T-helper 1 cell (primary cell): ENCODE measurements around the gene SNAI3.

Source experiments
- DNase-seq, 5 donors: peaks; one replicate each; pipeline ENCODE4 v3.0.0-alpha.2; 2012 to 2020

SNAI3 gene

DNA sequence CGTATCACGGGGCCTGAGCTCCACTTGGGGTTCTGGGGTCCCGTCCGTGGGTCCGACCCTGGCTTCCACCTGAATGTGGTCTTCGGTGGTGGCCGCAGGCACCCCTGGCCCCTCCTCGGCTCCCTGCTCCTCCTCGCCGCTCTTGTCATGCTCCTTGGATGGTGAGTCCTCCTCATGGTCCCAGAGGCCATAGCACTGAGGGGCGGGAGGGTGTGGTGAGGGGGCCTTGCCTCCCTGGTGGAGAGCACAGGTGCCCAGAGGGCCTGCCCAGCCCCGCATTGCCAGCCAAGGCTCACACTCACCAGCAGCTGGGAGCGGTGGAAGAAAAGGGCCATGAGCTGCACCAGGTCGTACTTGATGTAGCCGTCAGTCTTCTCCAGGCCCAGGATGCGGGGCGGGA is 34.9 kb upstream of the SNAI3 start:
- DNase-seq, result no peak

DNA sequence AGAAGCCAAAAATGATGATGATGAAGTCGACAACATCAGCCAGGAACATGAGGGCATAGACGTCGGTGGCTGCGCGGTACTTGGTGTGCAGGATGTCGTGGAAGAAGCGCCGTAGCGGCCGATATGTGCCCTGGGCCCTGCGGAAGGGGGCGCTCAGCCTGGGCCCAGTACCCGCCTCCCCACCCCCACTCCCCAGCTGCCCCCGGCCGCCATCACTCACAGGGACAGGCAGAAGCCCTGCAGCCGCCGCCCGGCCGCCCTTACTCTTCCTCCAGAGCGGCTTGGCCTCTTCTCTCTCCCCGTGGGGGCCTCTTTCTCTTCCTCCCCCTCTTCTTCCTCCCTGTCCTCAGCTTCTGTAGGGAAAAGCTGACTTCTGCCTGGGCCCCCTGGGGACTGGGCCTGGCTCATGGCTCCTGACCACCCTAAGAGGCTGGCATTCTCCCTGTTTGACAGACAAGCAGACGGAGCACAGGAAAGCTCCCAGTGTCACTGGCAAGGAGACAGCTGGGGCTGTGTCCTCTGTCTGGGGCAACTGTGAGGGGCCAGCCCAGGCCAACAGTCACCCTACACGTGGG is 34.2 kb upstream of the SNAI3 start:
- DNase-seq, result no peak

DNA sequence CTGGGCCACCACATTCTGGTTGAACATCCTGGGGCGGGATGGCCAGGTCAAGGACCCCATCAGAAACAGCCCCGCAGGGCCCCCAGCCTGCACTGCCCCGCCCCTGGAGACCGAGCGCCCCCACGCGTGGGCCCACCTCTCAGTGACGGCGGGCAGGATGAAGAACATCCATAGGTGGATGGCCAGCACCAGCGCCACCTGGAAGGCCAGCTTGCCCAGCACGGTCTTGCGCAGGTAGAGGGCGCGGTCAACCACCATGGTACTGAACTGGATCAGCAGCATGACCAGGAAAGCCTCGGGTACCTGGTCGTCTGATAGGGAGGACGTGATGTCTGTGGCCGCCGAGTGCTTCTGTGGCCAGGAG is 33.6 kb upstream of the SNAI3 start:
- DNase-seq, result no peak

DNA sequence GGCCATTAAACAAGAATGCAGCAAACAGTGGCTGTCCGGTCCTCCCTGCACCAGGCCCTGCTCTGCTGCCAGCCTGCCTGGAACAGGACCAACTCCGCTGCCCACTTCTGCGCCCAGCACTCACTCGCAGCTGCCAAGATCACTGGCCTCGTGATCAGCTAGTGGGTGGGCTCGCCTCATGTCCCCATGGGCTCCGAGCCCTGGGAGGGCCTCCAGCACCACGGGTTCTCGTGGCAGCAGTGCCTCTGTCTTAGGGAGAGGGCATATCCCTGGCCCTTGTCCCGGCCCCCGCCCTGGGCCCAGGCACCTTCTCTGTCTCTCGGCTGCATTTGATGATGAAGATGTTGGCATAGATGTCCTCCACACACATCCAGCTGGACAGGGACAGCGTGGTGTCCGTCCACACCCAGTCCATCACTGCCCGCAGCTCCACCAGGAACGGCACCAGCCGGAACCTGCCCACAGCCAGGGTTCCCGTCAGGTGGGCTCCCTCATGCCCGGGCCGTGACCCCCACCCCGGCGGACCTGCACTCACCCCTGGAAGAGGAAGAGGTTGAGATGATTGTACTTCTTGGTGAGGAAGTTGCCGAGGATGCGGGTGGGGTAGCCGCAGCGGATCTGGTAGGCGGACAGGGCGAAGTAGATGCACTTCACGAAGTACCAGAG is 33.1 kb upstream of the SNAI3 start:
- DNase-seq, result no peak

DNA sequence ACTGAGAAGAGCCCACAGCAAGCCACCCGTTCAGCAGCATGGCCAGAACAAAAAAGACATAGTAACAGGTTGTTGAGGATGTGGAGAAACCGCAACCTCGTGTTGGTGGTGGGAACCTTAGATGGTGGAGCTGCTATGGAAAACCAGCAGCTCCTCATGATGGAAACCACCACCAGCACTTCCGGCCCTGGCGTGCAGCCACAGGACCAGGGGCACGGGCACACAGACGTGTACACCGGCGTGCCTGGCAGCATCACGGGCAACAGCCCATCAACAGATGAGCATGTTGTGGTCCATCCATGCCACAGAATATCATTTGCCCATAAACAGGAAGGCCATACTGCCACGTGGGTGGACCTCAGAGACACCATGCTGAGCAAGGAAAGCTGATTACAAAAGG is 31.9 kb upstream of the SNAI3 start:
- DNase-seq, result no peak

DNA sequence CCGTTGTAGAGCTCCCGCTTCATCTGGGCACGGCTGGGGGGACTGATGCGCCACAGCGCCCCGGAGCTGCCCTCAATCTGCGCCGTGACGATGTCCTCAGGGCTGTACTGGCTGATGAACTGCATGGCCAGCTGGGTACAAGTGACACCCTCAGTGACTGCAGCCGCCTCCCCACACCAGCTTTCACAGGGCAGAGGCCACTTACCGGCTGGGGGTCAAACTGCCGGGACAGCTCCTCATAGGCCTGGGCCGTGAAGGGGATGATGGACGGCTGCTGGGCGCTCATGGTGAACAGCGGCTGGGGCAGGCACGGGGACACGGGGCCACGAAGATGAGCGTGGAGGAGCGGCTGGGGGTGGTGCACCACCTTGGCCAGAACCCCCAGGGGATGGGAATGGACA is 30.3 kb upstream of the SNAI3 start:
- DNase-seq, result no peak

DNA sequence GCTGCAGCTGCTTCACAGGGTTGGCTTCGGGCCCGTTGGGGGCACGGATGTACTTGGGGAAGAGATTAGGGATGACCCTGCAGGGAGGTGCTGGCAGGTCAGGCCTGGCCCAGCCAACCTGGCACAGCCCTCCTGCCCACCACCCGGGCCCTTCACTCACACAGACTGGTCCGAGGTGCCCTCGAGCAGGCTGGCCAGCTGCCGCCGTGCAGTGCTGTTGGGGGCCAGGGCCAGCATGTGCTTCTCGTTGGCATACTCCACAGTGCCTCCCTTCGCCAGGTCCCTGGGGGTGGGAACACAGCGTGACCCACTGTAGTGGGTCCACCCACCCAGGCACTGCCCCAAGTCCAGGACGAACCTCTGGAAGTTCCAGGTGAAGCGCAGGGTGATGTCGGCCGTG is 29.9 kb upstream of the SNAI3 start:
- no peak for DNase-seq

DNA sequence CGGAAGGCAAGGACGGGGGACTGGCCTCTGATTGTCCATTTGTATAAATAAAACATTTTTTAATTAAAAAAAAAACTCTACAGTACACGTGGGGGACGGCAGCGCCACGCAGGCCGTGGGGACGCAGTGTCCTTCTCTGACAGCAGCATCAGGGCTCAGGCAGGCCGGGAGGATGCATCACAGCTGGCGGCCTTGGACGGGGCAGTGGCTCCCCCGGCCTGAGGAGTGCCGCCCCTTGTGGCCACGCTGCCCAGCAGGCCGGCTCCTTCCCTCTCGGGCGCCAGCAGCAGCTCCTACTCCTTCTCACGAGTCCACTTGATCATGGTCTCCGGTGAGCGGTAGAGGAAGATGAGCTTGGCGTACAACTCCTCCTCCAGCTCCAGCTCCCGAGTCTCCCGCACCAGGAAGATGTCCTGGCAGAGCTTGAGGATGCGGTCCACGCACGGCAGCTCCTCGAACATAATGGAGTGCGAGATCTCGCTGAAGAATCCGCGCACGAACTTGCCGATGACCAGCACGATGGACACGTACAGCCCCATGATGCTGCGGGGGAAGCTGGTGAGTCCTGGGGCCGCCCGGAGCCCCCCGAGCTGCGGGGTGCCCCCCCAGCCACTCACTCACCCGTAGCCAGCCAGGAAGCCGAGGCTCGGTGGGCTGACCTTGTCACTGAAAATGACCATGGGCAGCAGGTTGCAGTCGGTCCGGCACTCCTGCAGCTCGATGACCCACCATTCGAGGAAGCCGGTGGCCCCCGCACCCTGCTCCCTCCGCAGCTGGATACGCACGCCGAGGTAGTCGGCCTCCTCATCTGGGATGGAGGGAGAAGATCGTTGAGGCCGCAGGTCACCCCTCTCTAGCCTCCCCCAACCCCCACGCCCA is 29.2 kb upstream of the SNAI3 start:
- no peak for DNase-seq

DNA sequence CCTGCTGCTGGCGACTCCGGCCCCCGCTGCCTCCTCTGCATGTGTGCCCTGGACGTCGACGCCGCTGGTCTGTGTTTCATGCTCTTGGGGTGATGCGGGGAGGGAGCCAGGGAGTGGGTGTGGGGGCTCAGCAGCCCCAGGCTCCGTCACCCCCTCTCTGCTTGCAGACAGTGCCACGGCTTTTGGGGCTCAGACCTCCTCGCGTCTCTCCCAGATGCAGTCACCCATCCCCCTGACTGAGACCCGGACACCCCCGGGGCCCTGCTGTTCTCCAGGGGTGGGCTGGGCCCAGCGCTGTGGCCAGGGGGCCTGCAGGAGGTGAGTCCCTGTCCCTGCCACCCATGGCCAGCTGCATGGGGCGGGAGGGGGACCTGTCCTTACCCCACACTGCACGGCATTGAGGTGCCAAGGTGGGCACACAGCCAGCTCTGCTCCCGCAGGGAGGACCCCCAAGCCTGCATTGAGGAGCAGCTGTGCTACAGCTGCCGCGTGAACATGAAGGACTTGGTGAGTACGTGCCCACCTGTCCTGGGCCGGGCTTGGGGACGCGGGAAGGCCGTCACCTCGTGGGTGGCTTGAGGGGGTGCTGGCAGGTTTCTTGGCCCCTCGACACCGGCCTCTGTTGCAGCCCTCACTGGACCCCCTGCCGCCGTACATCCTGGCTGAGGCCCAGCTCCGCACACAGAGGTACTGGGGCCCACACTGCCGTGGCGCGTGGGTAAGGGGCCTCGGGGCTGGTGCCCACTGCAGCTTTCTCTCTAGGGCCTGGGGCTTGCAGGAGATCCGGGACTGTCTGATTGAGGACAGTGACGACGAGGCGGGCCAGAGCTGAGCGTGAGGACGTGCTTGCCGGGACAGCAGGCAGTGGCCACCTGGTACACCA is 28.4 kb upstream of the SNAI3 start:
- DNase-seq, result no peak

DNA sequence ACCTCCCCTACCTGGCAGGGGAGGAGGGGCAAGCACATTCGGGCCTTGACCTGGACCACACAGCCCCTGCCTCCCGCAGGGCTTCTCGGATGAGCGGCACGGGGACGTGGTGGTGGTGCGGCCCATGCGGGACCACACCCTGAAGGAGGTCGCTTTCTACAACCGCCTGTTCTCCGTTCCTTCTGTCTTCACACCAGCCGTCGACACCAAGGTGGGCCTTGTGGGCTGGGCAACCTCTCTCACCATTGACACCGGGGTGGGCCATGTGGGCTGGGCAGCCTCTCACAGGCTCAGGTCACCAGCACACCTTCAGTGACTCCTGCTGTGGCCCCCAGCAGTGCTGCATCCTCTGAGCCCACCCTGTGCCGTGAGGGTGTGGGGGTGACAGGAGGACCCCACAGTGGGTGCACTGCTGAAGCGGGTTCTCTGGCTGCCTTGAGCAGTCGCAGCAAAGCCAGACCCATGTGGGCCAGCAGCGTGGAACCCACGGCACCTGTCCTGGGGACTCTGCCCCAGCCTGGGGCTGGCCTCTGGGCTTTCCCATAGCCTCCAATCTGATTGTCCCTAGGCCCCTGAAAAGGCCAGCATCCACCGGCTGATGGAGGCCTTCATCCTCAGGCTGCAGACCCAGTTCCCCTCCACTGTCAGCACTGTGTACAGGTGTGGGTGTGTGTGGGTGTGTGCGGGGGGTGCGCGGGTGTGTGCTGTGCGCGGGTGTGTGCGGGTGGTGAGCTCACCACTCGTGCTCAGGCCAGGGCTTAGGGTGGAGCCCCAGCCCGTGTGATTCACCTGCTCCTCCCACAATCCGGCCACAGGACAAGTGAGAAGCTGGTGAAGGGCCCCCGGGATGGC is 27.5 kb upstream of the SNAI3 start:
- no peak for DNase-seq

DNA sequence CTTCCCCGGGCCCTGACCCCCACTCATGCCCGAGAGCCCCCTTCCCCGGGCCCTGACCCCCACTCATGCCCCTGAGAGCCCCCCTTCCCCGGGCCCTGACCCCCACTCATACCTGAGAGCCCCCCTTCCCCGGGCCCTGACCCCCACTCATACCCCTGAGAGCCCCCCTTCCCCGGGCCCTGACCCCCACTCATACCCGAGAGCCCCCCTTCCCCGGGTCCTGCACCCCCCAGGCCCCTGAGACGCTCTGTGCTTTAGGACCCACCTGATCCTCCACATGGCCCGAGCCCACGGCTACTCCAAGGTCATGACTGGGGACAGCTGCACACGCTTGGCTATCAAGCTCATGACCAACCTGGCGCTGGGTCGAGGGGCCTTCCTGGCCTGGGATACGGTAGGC is 26.7 kb upstream of the SNAI3 start:
- DNase-seq, result no peak

DNA sequence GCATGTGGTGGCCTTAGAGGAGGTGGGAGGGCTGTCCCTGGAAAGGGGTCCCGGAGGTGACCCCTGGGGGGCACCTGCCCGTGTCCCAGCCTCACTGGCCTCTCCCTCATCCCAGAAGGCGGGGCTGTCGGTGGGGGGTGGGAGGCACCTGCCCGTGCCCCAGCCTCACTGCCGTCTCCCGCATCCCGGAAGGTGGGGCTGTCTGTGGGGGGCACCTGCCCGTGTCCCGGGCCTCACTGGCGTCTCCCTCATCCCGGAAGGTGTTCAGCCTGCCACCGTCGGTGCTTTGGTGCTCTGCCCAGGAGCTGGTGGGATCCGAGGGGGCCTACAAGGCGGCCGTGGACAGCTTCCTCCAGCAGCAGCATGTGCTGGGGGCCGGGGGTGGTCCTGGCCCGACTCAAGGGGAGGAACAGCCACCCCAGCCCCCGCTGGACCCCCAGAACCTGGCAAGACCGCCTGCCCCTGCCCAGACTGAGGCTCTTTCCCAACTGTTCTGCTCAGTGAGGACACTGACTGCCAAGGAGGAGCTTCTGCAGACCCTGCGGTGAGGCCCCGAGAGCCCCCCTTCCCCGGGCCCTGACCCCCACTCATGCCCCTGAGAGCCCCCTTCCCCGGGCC is 26.2 kb upstream of the SNAI3 start:
- DNase-seq, result no peak

DNA sequence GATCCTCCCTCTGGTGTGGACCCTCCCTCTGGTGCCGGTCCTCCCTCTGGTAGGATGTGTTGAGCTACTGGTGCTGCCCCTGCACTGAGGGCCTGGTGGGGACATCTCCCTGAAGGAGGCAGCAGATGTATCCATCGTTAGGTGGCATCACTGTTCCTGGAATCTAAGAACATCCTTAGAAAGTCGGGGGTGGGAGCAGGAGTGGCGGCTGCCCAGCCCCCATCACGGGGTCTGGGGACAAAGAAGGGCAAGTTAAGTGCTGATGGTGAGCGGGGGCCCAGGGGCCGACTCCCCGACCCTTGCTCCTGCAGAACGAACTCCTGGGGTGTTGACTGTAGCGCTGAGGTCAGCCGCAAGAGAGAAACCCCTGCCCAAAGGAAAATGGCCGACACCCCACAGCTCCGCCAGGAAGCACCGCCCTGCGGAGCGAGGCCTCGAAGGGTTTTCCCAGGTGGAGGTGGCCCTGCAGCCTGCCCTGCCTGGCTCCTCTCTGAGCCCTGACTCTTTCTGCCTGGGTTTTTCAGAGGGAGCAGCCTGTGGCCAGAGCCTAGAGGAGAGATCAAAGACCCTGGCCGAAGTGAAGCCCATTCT is 25.5 kb upstream of the SNAI3 start:
- DNase-seq, result no peak

DNA sequence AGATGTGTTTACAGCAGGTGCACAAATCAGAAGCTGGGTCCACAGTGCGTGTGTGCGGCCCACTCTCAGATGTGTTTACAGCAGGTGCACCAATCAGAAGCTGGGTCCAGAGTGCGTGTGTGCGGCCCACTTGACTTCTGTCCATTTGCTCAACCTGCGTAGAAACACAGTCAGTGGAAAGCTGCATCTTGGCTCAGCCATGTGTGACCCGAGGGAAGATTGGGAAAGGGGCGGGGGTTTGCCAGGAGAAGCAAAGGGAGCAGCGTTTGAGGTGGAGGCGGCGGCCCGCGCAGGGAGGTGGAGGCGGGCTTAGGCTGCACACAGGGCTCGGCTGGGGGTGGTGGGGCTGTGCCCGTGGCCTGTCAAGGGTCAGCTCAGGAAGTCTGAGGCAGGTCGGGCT is 24.2 kb upstream of the SNAI3 start:
- DNase-seq, result no peak

DNA sequence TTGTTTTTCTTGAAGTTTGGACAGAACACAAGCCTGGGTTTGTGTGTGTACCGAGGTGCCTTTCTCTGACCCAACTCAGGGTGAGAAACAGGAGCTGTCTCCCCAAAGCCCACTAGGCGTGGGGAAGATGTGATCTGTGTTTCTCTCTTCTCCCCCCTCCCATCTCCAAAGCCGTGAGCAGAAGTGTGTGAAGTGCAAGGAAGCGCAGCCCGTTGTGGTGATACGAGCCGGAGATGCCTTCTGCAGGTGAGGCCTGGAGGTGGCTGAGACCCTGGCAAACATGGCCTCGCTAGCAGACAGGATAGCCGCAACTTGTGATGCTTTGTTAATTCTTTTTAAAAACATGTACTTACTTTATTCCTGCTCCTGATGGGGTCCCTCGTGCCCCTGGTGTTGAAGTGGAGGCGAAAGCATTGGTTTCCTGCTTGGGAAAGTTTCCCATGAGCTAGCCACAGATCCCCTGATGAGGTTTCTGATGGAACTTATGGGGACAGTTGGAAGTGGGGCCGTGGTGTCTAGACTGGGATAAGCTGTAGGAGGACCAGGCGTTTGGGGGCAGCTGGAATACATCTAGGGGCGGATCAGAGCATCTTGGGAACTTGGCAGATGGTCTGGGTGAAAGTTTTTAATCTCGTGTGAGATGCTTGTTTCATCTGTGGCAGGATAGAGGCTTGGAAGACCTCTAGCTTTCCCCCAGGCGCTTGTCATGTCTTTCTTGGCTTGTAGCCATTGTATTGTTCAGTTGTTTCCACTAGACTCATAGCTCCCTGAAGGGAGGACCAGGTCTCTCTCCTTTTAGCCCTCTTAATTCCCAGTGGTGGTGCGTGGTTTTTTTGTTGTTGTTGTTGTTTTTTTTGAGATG is 20.9 kb upstream of the SNAI3 start:
- DNase-seq, result no peak

DNA sequence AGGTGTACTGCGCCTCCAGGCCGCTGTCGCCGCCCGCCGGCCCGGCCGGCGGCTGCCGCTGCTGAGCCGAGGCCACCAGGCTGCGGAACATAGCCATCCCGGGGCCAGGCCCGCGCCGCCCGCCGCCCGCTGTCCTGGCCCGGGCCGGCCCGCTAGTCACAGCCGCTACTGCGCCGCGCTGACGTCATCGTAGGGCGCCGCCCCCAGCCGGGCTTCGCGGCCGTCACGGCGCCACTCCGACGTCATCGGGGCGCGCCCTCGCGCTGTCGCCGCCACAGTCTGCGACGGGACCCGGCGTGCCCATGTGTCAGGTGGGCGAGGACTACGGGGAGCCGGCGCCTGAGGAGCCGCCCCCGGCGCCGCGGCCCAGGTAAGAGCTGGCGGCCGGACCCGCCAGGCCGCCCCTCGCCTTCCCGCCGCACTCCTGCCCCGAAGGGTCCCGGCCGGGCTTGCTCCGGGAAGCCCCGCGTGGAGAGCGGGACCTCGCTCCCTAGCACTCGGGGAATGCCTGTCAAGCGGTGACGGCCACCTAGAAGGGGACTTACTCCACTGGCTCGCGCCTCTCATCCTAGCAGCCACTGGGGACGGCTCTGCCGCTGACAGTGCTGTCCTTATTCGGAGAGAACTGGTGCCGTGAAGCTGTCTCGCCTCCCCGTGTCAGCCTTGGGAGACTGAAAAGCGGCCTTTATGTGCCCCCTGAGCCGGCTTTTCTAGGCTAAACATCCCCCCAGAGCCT is 20.1 kb upstream of the SNAI3 start, which contains the start of the genes CTU2 and RNF166:
CTU2 (plus strand) TSS at position 275 of the 736 bp plus-strand sequence; CDS start at position 303, 28 bp downstream.
RNF166 (minus strand) TSS at position 180 of the 736 bp plus-strand sequence; CDS start at position 97, 83 bp downstream.
- DNase-seq, result peak; percentile 83 to 95 (median 88)

DNA sequence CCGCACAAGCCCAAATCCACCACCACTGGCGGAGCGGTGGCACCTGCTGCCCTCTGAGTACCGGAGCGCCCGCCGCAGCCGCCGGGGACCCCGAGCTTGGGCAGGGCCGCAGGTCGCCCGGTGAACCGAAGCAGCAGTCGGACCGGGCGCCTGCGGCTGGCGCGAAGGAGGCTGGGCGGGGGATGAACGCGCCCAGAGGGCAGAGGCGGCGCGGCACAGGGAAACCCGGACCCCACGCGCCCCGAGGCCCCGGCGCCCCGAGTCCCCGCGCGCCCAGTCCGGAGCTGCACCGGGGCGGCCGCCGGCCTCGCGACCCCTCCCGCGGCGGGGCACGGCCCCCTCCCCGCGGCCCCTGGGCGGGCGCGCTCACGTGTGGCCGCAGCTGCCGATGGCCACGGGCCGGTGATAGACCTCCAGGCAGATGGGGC is 19.5 kb upstream of the SNAI3 start:
- no peak for DNase-seq

DNA sequence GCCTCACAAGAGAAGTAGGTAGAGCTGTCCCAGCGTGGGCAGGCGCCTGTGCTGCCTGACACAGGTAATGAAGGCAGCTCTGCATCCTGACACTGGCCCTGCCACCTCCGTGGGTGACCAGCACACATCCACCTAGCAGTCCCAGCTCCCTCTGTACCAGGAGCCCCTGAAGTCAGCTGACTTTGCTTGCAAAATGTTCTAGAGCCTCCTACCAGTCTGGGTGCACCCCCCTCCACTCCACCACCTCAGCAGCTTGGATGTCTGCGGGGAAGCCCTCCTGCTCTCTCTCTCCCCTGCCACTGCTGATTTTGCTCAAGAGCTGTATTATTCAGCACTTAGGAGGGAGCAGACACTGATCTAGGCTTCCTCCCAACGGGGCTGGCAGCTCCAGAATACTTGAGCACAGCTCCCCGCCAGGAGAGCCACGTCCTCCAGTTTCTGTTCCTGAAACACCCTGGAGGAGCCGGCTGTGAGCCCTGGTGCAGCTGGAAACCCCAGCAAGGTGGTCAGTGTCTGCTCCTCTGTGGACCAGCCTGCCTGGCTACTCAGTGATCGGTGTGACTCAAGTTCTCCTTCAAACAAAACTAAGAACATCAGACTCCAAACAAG is 18.9 kb upstream of the SNAI3 start:
- peak in 2 of 5 donors; percentile 37 to 40 for DNase-seq
